Natural killer cell treated with Interleukin-12 subunit alpha and Interleukin-12 subunit beta and Interleukin-15 and Interleukin-18, amount 100 ng/mL, for 72 hours (primary cell): ENCODE data around the gene DPY19L3. TPM values are rescaled to one million over a fixed set of nuclear protein-coding genes. Genes with fewer than 3 reads are reported as not detected.
"Not testable (repeated sequence)": the region's sequence is repeated elsewhere in the genome, so short reads cannot be mapped to it uniquely, and the experiment has no call there.

Experiments used
- ATAC-seq, 2 donors: fragments of 150-1000 bp; cut with Tn5 transposase in 1 of 2; sonication (Bioruptor Pico), chemical (Tn5 transposase) in 1 of 2; 2 replicates each; pipeline ENCODE4 v1.10.0; 2021
- DNase-seq: peaks from one replicate; pipeline ENCODE4 v3.0.0; 2022; ENCODE audit warnings: low spot score
- H3K27ac Mint-ChIP-seq, 2 donors: 1 replicate in 1 of 2; 2 replicates in 1 of 2; pipeline ENCODE4 v1.8.0; 2022; ENCODE audit warnings: mixed read lengths in 2 of 2, mild to moderate bottlenecking in 1 of 2, moderate library complexity in 1 of 2
- H3K27me3 Mint-ChIP-seq, 2 donors: 1 replicate in 1 of 2; 2 replicates in 1 of 2; pipeline ENCODE4 v1.8.0; 2022; ENCODE audit warnings: mixed read lengths in 2 of 2
- H3K36me3 Mint-ChIP-seq: one replicate; pipeline ENCODE4 v1.8.0; 2022; ENCODE audit warnings: mixed read lengths
- H3K4me1 Mint-ChIP-seq, 2 donors: 1 replicate in 1 of 2; 2 replicates in 1 of 2; pipeline ENCODE4 v1.8.0; 2022; ENCODE audit warnings: low read depth in 2 of 2, mixed read lengths in 2 of 2, mild to moderate bottlenecking in 1 of 2
- H3K4me3 Mint-ChIP-seq: one replicate; pipeline ENCODE4 v1.8.0; 2022; ENCODE audit warnings: mixed read lengths
- H3K9me3 Mint-ChIP-seq: 2 replicates; pipeline ENCODE4 v1.8.0; 2022; ENCODE audit warnings: mixed read lengths
- total RNA-seq, 2 donors: library from RNA; stranded (reverse); gene quantifications; one replicate each; pipeline ENCODE4 v1.2.3, GENCODE V29; 2022

Gene DPY19L3
- total RNA-seq, 2 donors from 2014 or later: 25.3 to 40.7 TPM

DNA sequence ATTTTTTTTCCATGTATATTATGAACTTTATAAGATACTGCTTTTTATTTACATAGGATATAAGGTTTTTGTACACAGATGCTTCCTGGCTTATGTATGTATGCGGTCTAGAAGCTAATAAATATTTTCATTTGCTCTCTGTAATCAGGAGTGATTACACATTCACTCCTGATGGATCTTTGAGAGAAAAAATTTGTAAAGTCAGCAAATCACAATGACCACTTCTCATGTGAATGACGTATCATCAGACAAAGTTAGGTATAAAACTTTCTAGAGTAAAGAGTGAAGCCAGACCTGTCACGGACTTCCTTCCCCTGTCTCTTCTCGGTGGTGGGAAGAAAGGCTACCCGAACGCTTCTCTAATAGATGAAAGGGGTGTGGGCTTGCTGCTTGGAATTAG is 31.1 kb downstream of the DPY19L3 start:
- no peaks in the 10 kb centered on the region for H3K27me3 Mint-ChIP-seq
- H3K36me3 Mint-ChIP-seq: no peaks in the 10 kb centered on the region
- ATAC-seq (no peak), DNase-seq (no peak)
- H3K9me3 Mint-ChIP-seq: no peaks in the 10 kb centered on the region
- H3K4me3 Mint-ChIP-seq: no peak overlapping the region
- H3K27ac Mint-ChIP-seq: no peak overlapping the region
- H3K4me1 Mint-ChIP-seq: no peaks in the 10 kb centered on the region

GRCh38 chr19:32437096-32437495 is 31.5 kb downstream of the DPY19L3 start:
- DNase-seq (no peak), ATAC-seq (no peak)
- Mint-ChIP-seq H3K27ac (no peak overlapping the region), H3K9me3 (no peaks in the 10 kb centered on the region), H3K27me3 (no peaks in the 10 kb centered on the region), H3K4me1 (no peaks in the 10 kb centered on the region), H3K4me3 (no peak overlapping the region), H3K36me3 (no peaks in the 10 kb centered on the region)

DNA sequence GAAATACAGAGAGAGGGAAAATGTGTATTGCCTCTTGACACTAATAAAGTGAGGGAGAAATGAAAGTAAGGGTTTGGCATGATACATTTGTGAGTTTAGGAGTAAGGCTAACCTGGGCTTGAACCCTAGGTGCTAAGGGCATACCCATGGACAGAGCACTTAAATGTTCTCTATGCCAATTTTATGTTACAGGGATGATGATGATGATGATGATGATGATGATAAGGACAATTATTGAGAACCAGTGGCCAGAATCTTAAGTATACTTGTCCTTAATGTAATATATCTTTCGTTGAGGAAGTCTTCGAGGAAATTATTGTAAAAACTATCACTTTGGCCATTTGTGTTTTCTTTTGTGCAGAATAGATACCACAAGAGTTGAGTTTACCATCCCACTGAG is 33.2 kb downstream of the DPY19L3 start:
- no peaks in the 10 kb centered on the region for H3K36me3 Mint-ChIP-seq
- no peaks in the 10 kb centered on the region for H3K27me3 Mint-ChIP-seq
- no peak overlapping the region for H3K27ac Mint-ChIP-seq
- no peak for ATAC-seq
- no peaks in the 10 kb centered on the region for H3K9me3 Mint-ChIP-seq
- H3K4me3 Mint-ChIP-seq: no peak overlapping the region
- no peaks in the 10 kb centered on the region for H3K4me1 Mint-ChIP-seq
- no peak for DNase-seq

GRCh38 chr19:32442650-32443049 is 37.1 kb downstream of the DPY19L3 start:
- DNase-seq: no peak
- H3K4me3 Mint-ChIP-seq: no peak overlapping the region
- ATAC-seq: no peak
- H3K27me3 Mint-ChIP-seq: no peaks in the 10 kb centered on the region
- no peaks in the 10 kb centered on the region for H3K9me3 Mint-ChIP-seq
- no peak overlapping the region for H3K27ac Mint-ChIP-seq
- H3K36me3 Mint-ChIP-seq: no peaks in the 10 kb centered on the region
- H3K4me1 Mint-ChIP-seq: no peaks in the 10 kb centered on the region

DNA sequence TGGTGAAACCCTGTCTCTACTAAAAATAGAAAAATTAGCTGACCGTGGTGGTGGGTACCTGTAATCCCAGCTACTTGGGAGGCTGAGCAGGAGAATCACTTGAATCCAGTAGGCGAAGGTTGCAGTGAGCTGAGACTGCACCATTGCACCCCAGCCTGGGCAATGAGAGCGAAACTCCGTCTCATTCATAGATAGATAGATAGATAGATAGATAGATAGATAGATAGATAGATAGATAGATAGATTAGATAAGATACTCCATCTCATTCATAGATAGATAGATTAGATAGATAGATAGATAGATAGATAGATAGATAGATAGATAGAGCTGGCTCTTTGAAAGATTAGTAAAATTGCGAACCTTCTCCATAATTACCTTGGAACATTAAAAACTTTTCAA is 42.0 kb downstream of the DPY19L3 start:
- peaks cover 0 to 13% of the 10 kb centered on the region in 2 donors for H3K4me1 Mint-ChIP-seq
- not testable (repeated sequence) for H3K27ac Mint-ChIP-seq, ATAC-seq, H3K9me3 Mint-ChIP-seq, DNase-seq, H3K4me3 Mint-ChIP-seq, H3K27me3 Mint-ChIP-seq, H3K36me3 Mint-ChIP-seq

- Mint-ChIP-seq H3K9me3 (no peaks in the 10 kb centered on the region), H3K27ac (no peak overlapping the region), H3K36me3 (no peaks in the 10 kb centered on the region), H3K27me3 (no peaks in the 10 kb centered on the region), H3K4me1 (peaks cover 0 to 13% of the 10 kb centered on the region in 2 donors), H3K4me3 (no peak overlapping the region)
- ATAC-seq (no peak), DNase-seq (no peak)
Observed at GRCh38 chr19:32448026-32448425, 42.5 kb downstream of the DPY19L3 start.

GRCh38 chr19:32450217-32450616 is 44.6 kb downstream of the DPY19L3 start:
- peak in 1 of 2 donors; percentile 66 for ATAC-seq
- H3K27me3 Mint-ChIP-seq: no peaks in the 10 kb centered on the region
- no peaks in the 10 kb centered on the region for H3K36me3 Mint-ChIP-seq
- H3K9me3 Mint-ChIP-seq: no peaks in the 10 kb centered on the region
- H3K4me3 Mint-ChIP-seq: no peak overlapping the region
- H3K4me1 Mint-ChIP-seq: peaks cover 0 to 13% of the 10 kb centered on the region in 2 donors
- H3K27ac Mint-ChIP-seq: no peak overlapping the region
- no peak for DNase-seq

GRCh38 chr19:32453736-32454135 is 48.2 kb downstream of the DPY19L3 start:
- Mint-ChIP-seq H3K9me3 (no peaks in the 10 kb centered on the region), H3K4me3 (no peak overlapping the region), H3K27me3 (no peaks in the 10 kb centered on the region), H3K4me1 (peaks cover 0 to 13% of the 10 kb centered on the region in 2 donors), H3K27ac (no peak overlapping the region), H3K36me3 (no peaks in the 10 kb centered on the region)
- DNase-seq (no peak), ATAC-seq (no peak)

DNA sequence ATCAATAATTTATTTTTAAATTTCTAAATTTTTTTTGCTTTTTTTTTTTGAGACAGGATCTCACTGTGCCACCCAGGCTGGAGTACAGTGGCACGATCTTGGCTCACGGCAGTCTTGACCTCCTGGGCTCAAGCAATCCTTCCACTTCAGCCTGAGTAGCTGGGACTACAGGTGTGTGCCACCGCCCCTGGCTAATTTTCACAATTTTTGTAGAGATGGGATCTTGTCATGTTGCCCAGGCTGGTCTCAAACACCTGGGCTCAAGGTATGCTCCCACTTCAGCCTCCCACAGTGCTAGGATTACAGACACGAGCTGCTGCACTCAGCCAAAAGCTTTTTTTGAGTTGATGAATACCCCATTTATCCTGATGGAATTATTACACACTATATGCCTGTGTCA is 50.8 kb downstream of the DPY19L3 start:
- Mint-ChIP-seq H3K27me3 (no peaks in the 10 kb centered on the region), H3K4me3 (no peak overlapping the region), H3K4me1 (no peaks in the 10 kb centered on the region), H3K9me3 (no peaks in the 10 kb centered on the region), H3K36me3 (no peaks in the 10 kb centered on the region), H3K27ac (no peak overlapping the region)
- no peak for ATAC-seq
- DNase-seq: no peak

DNA sequence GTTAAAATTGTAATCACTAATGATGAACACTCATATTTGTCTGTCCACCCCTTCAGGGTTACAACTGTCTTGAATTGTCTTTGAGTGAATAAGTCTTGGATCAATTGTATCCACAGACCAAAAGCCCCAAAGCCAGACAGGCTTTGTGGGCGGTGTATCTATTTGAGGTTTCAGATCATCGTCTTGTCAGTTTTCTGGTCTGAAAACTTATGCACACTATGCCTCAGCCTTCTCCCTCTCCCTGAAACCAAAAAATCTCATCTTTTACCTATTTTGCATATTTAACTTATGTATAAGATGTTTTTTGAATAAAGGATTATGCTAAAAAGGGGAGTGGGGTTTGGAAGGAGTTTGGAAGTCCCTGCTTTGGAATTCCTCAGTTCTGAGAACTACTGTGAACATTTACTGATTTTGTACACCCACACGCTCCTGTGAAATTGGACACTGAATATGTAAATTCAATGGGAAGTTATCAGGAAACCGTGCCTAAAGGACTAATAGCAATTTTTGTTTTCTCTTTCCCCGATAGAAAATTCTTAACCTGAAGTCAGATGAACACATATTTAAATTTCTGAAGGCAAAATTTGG is 52.1 kb downstream of the DPY19L3 start:
- Mint-ChIP-seq H3K27ac (no peak overlapping the region), H3K36me3 (no peaks in the 10 kb centered on the region), H3K4me1 (no peaks in the 10 kb centered on the region), H3K27me3 (no peaks in the 10 kb centered on the region), H3K9me3 (no peaks in the 10 kb centered on the region), H3K4me3 (no peak overlapping the region)
- ATAC-seq: no peak
- no peak for DNase-seq

GRCh38 chr19:32458500-32459123 is 53.0 kb downstream of the DPY19L3 start:
- Mint-ChIP-seq H3K36me3 (no peaks in the 10 kb centered on the region), H3K27me3 (no peaks in the 10 kb centered on the region), H3K4me1 (no peaks in the 10 kb centered on the region), H3K4me3 (no peak overlapping the region), H3K9me3 (no peaks in the 10 kb centered on the region), H3K27ac (no peak overlapping the region)
- no peak for ATAC-seq
- DNase-seq: no peak

GRCh38 chr19:32459204-32459865 is 53.8 kb downstream of the DPY19L3 start:
- peak overlapping the region in 1 of 2 donors; percentile 17 for H3K27ac Mint-ChIP-seq
- H3K27me3 Mint-ChIP-seq: no peaks in the 10 kb centered on the region
- ATAC-seq (no peak), DNase-seq (no peak)
- no peak overlapping the region for H3K4me3 Mint-ChIP-seq
- no peaks in the 10 kb centered on the region for H3K36me3 Mint-ChIP-seq
- no peaks in the 10 kb centered on the region for H3K4me1 Mint-ChIP-seq
- no peaks in the 10 kb centered on the region for H3K9me3 Mint-ChIP-seq

DNA sequence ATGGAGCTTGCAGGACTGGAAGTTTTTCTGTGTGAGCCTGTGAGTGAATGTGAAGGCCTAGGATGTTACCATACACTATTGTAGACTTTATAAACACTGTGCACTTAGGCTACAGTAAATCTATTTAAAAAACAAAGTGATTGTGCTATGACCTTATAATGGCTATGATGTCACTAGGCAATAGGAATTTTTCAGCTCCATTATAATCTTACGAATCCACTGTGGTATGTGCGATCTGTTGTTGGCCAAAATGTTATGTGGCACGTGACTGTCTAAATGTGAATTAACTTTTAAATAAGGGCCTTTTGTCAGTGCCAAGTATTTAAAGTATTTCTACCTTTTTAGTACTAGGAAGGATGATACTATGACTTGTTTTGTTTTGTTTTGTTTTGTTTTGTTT is 54.9 kb downstream of the DPY19L3 start:
- Mint-ChIP-seq H3K27ac (no peak overlapping the region), H3K36me3 (no peaks in the 10 kb centered on the region), H3K4me3 (no peak overlapping the region), H3K27me3 (no peaks in the 10 kb centered on the region), H3K4me1 (no peaks in the 10 kb centered on the region), H3K9me3 (no peaks in the 10 kb centered on the region)
- no peak for ATAC-seq
- no peak for DNase-seq

- no peaks in the 10 kb centered on the region for H3K9me3 Mint-ChIP-seq
- H3K27ac Mint-ChIP-seq: no peak overlapping the region
- H3K4me3 Mint-ChIP-seq: no peak overlapping the region
- DNase-seq: no peak
- H3K27me3 Mint-ChIP-seq: no peaks in the 10 kb centered on the region
- no peaks in the 10 kb centered on the region for H3K4me1 Mint-ChIP-seq
- ATAC-seq: no peak
- H3K36me3 Mint-ChIP-seq: no peaks in the 10 kb centered on the region
Observed at GRCh38 chr19:32464279-32464678, 58.7 kb downstream of the DPY19L3 start.
